Endothelial cell of umbilical vein (primary cell): ENCODE data around the gene PRPF18. TPM values are rescaled to one million over a fixed set of nuclear protein-coding genes. Genes with fewer than 3 reads are reported as not detected.

Source experiments
- BruUV-seq: library from RNA; stranded (reverse); fragments of 400-500 nt; replicated peaks from 2 replicates; lab custom pipeline; 2021; lab: Mats Ljungman, UMichigan
- CTCF ChIA-PET: fragments of 300-600, 350-600 bp; sonication (Branson Sonifier 250); formaldehyde crosslinking; loops from one replicate; lab custom pipeline; 2021; ENCODE audit warnings: antibody characterized with exemption, inconsistent platforms; lab: Charles Lee
- POLR2A ChIA-PET: fragments of 300-600, 350-600 bp; sonication (Branson Sonifier 250); formaldehyde crosslinking; loops from one replicate; lab custom pipeline; 2021; ENCODE audit warnings: antibody characterized with exemption, inconsistent platforms; lab: Charles Lee
- DNase-seq: peaks from one replicate; pipeline ENCODE4 v3.0.0-alpha.2; 2011; ENCODE audit warnings: low read depth, low spot score
- FAIRE-seq: peaks from 2 replicates; lab custom pipeline; 2011; peaks lifted over from hg19 to GRCh38; lab: Jason Lieb, UNC
- H2AFZ ChIP-seq: 2 replicates; pipeline ENCODE4 v1.6.0; 2012; ENCODE audit warnings: low read depth, low read length, control low read depth, inconsistent platforms
- H3K27ac ChIP-seq: 2 replicates; pipeline ENCODE4 v1.5.1; 2011; ENCODE audit warnings: low read depth, mild to moderate bottlenecking, control low read depth, low read length, moderate library complexity; ENCODE audit not compliant: insufficient read depth
- H3K27me3 ChIP-seq, 2 experiments: 2 replicates each; pipeline versions ENCODE4 v1.6.0 to v1.6.1; 2011; ENCODE audit warnings: low read length in 2 of 2, mixed read lengths in 1 of 2; ENCODE audit not compliant: control insufficient read depth in 2 of 2, insufficient read depth in 2 of 2
- H3K36me3 ChIP-seq, 2 experiments: 2 replicates in 1 of 2; 3 replicates in 1 of 2; pipeline ENCODE4 v1.5.1; 2011; ENCODE audit warnings: low read length in 2 of 2, mild to moderate bottlenecking in 1 of 2, moderate library complexity in 1 of 2; ENCODE audit not compliant: control insufficient read depth in 2 of 2, insufficient read depth in 2 of 2; ENCODE audit errors: extremely low read depth in 1 of 2
- H3K4me1 ChIP-seq: 3 replicates; pipeline ENCODE4 v1.5.1; 2011; ENCODE audit warnings: mild to moderate bottlenecking, low read length; ENCODE audit not compliant: control insufficient read depth, insufficient read depth; ENCODE audit errors: extremely low read depth
- H3K4me2 ChIP-seq: 2 replicates; pipeline ENCODE4 v1.6.1; 2011; ENCODE audit warnings: low read length, control low read depth, mixed read lengths; ENCODE audit not compliant: insufficient read depth
- H3K4me3 ChIP-seq, 3 experiments: fragments of 200-600 bp in 1 of 3; sonication (generic), shearing (Covaris generic) in 1 of 3; replicated peaks in 1 of 3; 2 replicates each; pipeline ENCODE4 v1.5.1; 2011 to 2016; ENCODE audit warnings: control low read depth in 3 of 3, low read length in 3 of 3, mild to moderate bottlenecking in 2 of 3, inconsistent platforms in 1 of 3, low read depth in 1 of 3, moderate library complexity in 1 of 3; ENCODE audit not compliant: insufficient read depth in 1 of 3
- H3K79me2 ChIP-seq: 2 replicates; pipeline ENCODE4 v1.6.0; 2012; ENCODE audit warnings: low read length, inconsistent platforms; ENCODE audit not compliant: control insufficient read depth, insufficient read depth
- H3K9ac ChIP-seq: replicated peaks from 2 replicates; pipeline ENCODE3; 2011; ENCODE audit warnings: low read length, control low read depth; ENCODE audit not compliant: insufficient read depth; ENCODE audit errors: extremely low read depth
- H3K9me1 ChIP-seq: replicated peaks from 3 replicates; pipeline ENCODE4 v1.6.0; 2011; ENCODE audit warnings: mild to moderate bottlenecking, low read length; ENCODE audit not compliant: control insufficient read depth, insufficient read depth; ENCODE audit errors: extremely low read depth
- H3K9me3 ChIP-seq: replicated peaks from 2 replicates; pipeline ENCODE4 v1.5.1; 2012; ENCODE audit warnings: low read length, inconsistent platforms; ENCODE audit not compliant: control insufficient read depth, insufficient read depth
- H4K20me1 ChIP-seq: replicated peaks from 2 replicates; pipeline ENCODE3; 2011; ENCODE audit warnings: mild to moderate bottlenecking, low read length; ENCODE audit not compliant: control insufficient read depth, insufficient read depth; ENCODE audit errors: extremely low read depth
- CTCF ChIP-seq, 2 donors: IDR thresholded peaks; 1 replicate in 1 of 2; 2 replicates in 1 of 2; pipeline ENCODE4 v1.5.1; 2011; ENCODE audit warnings: low read length in 2 of 2, mild to moderate bottlenecking in 2 of 2, moderate library complexity in 2 of 2, control low read depth in 1 of 2, inconsistent platforms in 1 of 2, low read depth in 1 of 2; ENCODE audit not compliant: insufficient read depth in 1 of 2; ENCODE audit errors: extremely low read depth in 1 of 2
- FOS ChIP-seq: IDR thresholded peaks from 2 replicates; pipeline ENCODE4 v1.6.1; 2011; ENCODE audit warnings: mild to moderate bottlenecking, low read length, moderate library complexity, borderline replicate concordance; ENCODE audit not compliant: insufficient read depth
- JUN ChIP-seq: IDR thresholded peaks from 2 replicates; pipeline ENCODE4 v1.6.1; 2011; ENCODE audit warnings: borderline replicate concordance, low read depth; ENCODE audit not compliant: insufficient read length, insufficient read depth
- MYC ChIP-seq: IDR thresholded peaks from one replicate; pipeline ENCODE4 v1.6.1; 2011; ENCODE audit warnings: mild to moderate bottlenecking, low read depth, low read length
- POLR2A ChIP-seq: IDR thresholded peaks from 2 replicates; pipeline ENCODE4 v1.6.1; 2012; ENCODE audit warnings: low read depth, mild to moderate bottlenecking, control low read depth, low read length
- POLR2AphosphoS5 ChIP-seq: IDR thresholded peaks from 2 replicates; pipeline ENCODE4 v1.6.1; 2012; ENCODE audit warnings: low read depth, mild to moderate bottlenecking, control low read depth, low read length, moderate library complexity; ENCODE audit not compliant: insufficient read depth
- dilution Hi-C: fragments of 300-500 bp; cut with MboI; formaldehyde crosslinking; loops from one replicate; pipeline ENCODE4 v1.15.0; 2019; ENCODE audit warnings: low sequenced_read_pairs; ENCODE audit not compliant: extremely low pct_ligation_motif_present
- intact Hi-C: fragments of 100-400 bp; cut with micrococcal nuclease; formaldehyde crosslinking; loops from one replicate; pipeline ENCODE4 v1.10.0; 2022
- polyA plus RNA-seq, 4 experiments: library from polyadenylated mRNA; depleted of rRNA in 3 of 4; stranded (reverse) in 3 of 4; unstranded in 1 of 4; fragments of >200 nt; gene quantifications; 2 replicates each; pipeline versions ENCODE4 v1.2.1 to v1.2.3, GENCODE V29; 2011 to 2012; ENCODE audit warnings: missing spikeins in 1 of 4
- total RNA-seq: library from RNA; stranded (reverse); gene quantifications from 2 replicates; pipeline ENCODE4 v1.2.3, GENCODE V29; 2021
- TF ChIP-seq, protein P1 (sequence below): IDR thresholded peaks from 2 replicates; pipeline ENCODE4 v1.6.1; 2011; ENCODE audit not compliant: insufficient read depth, insufficient read length

Gene PRPF18
- total and polyA plus RNA-seq, 2 donors (not counting 3 experiments of a cell fraction or from before 2014, with no cell fraction given) = 7.3 to 21.0 TPM

DNA sequence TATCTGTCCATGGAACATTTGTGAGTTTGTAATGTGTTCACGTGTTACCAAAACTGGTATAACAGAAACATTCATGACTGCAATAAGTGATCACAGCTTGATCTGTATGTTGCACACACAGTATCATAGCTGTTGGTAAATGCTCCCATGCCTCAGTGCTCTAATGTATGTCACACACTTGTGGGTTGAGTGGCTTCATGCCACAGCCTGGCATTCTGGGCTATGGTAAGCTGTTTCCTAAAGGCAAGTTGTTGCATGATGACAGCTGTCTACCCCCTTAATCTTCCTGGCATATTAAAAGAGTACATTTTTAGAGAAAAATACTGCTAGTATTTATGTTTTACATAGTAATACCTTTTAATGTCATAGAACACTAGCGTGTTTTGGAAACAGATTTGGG is 35.2 kb downstream of the PRPF18 start:
- ChIA-PET POLR2A (no interaction called here), CTCF (interaction anchor here (1.2 kb wide), 1 partner anchor 12 kb away, joined by 3 read pairs; no protein-coding TSS in a partner anchor)
- Histone ChIP-seq H3K9me3 (no peaks in the 10 kb centered on the region), H3K4me3 (no peak overlapping the region), H3K4me1 (no peaks in the 10 kb centered on the region), H3K9me1 (no peaks in the 10 kb centered on the region), H3K27ac (no peak overlapping the region), H2AFZ (no peak overlapping the region), H4K20me1 (no peaks in the 10 kb centered on the region), H3K4me2 (no peak overlapping the region), H3K79me2 (no peaks in the 10 kb centered on the region), H3K36me3 (peaks cover 2 to 10% of the 10 kb centered on the region in 2 experiments), H3K27me3 (no peaks in the 10 kb centered on the region), H3K9ac (no peak overlapping the region)
- dilution Hi-C loops = no loop called here
- BruUV-seq = no TSS peak
- FAIRE-seq = no peak
- no peak for DNase-seq
- TF ChIP-seq, protein P1, sequence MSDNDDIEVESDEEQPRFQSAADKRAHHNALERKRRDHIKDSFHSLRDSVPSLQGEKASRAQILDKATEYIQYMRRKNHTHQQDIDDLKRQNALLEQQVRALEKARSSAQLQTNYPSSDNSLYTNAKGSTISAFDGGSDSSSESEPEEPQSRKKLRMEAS = no peak
- TF ChIP-seq CTCF (IDR thresholded peaks at IDR 0.05; ENCODE audit: extremely low read depth in 1 of 2, insufficient read depth in 1 of 2, low read depth in 1 of 2, low read length in 2 of 2) (no peak), POLR2AphosphoS5 (no peak), POLR2A (no peak), MYC (no peak), FOS (no peak), JUN (no peak)
- intact Hi-C loops = no loop called here
